Spleen (tissue), 11 donors: ENCODE data around the gene FLT1. TPM values are rescaled to one million over a fixed set of nuclear protein-coding genes. Genes with fewer than 3 reads are reported as not detected.

ENCODE experiments used
- DNase-seq: peaks from one replicate; pipeline ENCODE4 v3.0.0-alpha.2; 2020
- H3K27ac ChIP-seq, 8 donors: fragments of 200-600 bp; sonication (generic) in 7 of 8; 1 replicate in 4 of 8; 2 replicates in 4 of 8; pipeline versions ENCODE4 v1.5.0 to v1.8.0; 2016 to 2021; ENCODE audit warnings: inconsistent platforms in 4 of 8, mild to moderate bottlenecking in 4 of 8, moderate library complexity in 1 of 8
- H3K27me3 ChIP-seq, 7 donors: fragments of 200-600 bp; sonication (generic) in 6 of 7; replicated peaks in 1 of 7; 1 replicate in 4 of 7; 2 replicates in 3 of 7; pipeline versions ENCODE4 v1.5.0 to v1.8.0; 2016 to 2021; ENCODE audit warnings: inconsistent platforms in 3 of 7, mild to moderate bottlenecking in 1 of 7
- H3K36me3 ChIP-seq, 6 donors: fragments of 200-600 bp; sonication (generic) in 5 of 6; 1 replicate in 4 of 6; 2 replicates in 2 of 6; pipeline versions ENCODE4 v1.5.0 to v1.8.0; 2016 to 2021; ENCODE audit warnings: inconsistent platforms in 2 of 6
- H3K4me1 ChIP-seq, 6 donors: fragments of 200-600 bp; sonication (generic) in 5 of 6; 1 replicate in 3 of 6; 2 replicates in 3 of 6; pipeline versions ENCODE4 v1.5.0 to v1.8.0; 2016 to 2021; ENCODE audit warnings: inconsistent platforms in 3 of 6
- H3K4me3 ChIP-seq, 8 donors: fragments of 200-600 bp; sonication (generic) in 7 of 8; 1 replicate in 4 of 8; 2 replicates in 4 of 8; pipeline versions ENCODE4 v1.5.0 to v1.8.0; 2016 to 2021; ENCODE audit warnings: inconsistent platforms in 4 of 8, mild to moderate bottlenecking in 4 of 8, moderate library complexity in 2 of 8
- H3K9me3 ChIP-seq, 8 donors: fragments of 200-600 bp; sonication (generic) in 7 of 8; 1 replicate in 4 of 8; 2 replicates in 4 of 8; pipeline versions ENCODE4 v1.5.0 to v1.8.0; 2016 to 2021; ENCODE audit warnings: inconsistent platforms in 4 of 8
- CTCF ChIP-seq, 11 experiments: fragments of 200-600 bp in 7 of 11; fragments of 450-650 bp in 4 of 11; sonication (generic) in 4 of 11; IDR thresholded peaks in 8 of 11; conservative IDR thresholded peaks in 3 of 11; 1 replicate in 7 of 11; 2 replicates in 4 of 11; pipeline versions ENCODE4 v1.4.0 to v1.8.0; 2016 to 2021; ENCODE audit warnings: antibody characterized with exemption in 11 of 11, inconsistent platforms in 4 of 11, mild to moderate bottlenecking in 1 of 11
- POLR2A ChIP-seq, 3 donors: fragments of 450-650 bp; IDR thresholded peaks; one replicate each; pipeline ENCODE4 v1.5.1; 2017; ENCODE audit warnings: antibody characterized with exemption in 3 of 3, mild to moderate bottlenecking in 1 of 3
- POLR2AphosphoS5 ChIP-seq, 3 donors: sonication (generic); formaldehyde crosslinking; IDR thresholded peaks; one replicate each; pipeline ENCODE4 v1.5.1; 2017; ENCODE audit warnings: antibody characterized with exemption in 3 of 3
- WGBS, 5 donors: extraction: QIAGEN DNeasy Blood & Tissue Kit in 3 of 5; methylation state at CpG; one replicate each; pipeline versions ENCODE4 v1.1.5 to v1.1.7; 2013 to 2018; 5-methylcytosine and 5-hydroxymethylcytosine counted together
- intact Hi-C: fragments of 100-400 bp; cut with DNase I; formaldehyde crosslinking; loops from one replicate; pipeline ENCODE4 v1.15.0; 2023; ENCODE audit warnings: low total_unique reads
- polyA plus RNA-seq, 3 donors: library from polyadenylated mRNA; stranded (reverse); fragments of 200-250 nt; gene quantifications; one replicate each; pipeline ENCODE4 v1.2.1, GENCODE V29; 2013
- total RNA-seq, 7 donors: library from RNA; depleted of rRNA in 3 of 7; stranded (reverse); fragments of >200 nt in 3 of 7; fragmentation: NEBNext Ultra II Directional in 4 of 7; extraction: Animal tissue kit (Norgen Biotek cat#: 25700) in 4 of 7; gene quantifications; one replicate each; pipeline versions ENCODE4 v1.1.0 to v1.2.1, GENCODE V29; 2016 to 2021
- donor health status: healthy with polysubstance abuse.
- donor health status: DM: no; HTN: no; CAD: no; lungs with moderate emphysema.
- donor health status: DM: no; HTN: no; CAD: no.
- donor health status: Bipolar disorder and iron deficiency.
- donor health status: healthy.
- donor health status: DM: no; HTN: no; CAD: no.
- donor health status: DM: yes; HTN: yes; CAD: no.

The FLT1 gene
- total and polyA plus RNA-seq, 10 donors = 1.2 to 70.6 (median 55.4) TPM

- H3K27me3 ChIP-seq = no peaks in the 10 kb centered on the region
- no peaks in the 10 kb centered on the region for H3K9me3 ChIP-seq
- H3K4me3 ChIP-seq = no peak overlapping the region
- 78 to 97% (median 82%) methylated on average over 5 to 6 of the region's 6 CpGs for WGBS, 5 donors
- H3K4me1 ChIP-seq = no peaks in the 10 kb centered on the region
- intact Hi-C loops = no loop called here
- H3K27ac ChIP-seq = no peak overlapping the region
- TF ChIP-seq POLR2A (IDR thresholded peaks at IDR 0.05) (no peak), CTCF (IDR thresholded peaks at IDR 0.05 in 8 of 11, conservative IDR thresholded peaks at IDR 0.05 in 3 of 11) (no peak), POLR2AphosphoS5 (IDR thresholded peaks at IDR 0.05) (no peak)
- no peak for DNase-seq
- H3K36me3 ChIP-seq = no peaks in the 10 kb centered on the region
These were observed 156.2 kb downstream of the FLT1 start for GRCh38 chr13:28338742-28339141.

GRCh38 chr13:28338006-28338574 lies 156.8 kb downstream of the FLT1 start:
- TF ChIP-seq POLR2A (IDR thresholded peaks at IDR 0.05) (no peak), CTCF (IDR thresholded peaks at IDR 0.05 in 8 of 11, conservative IDR thresholded peaks at IDR 0.05 in 3 of 11) (no peak), POLR2AphosphoS5 (IDR thresholded peaks at IDR 0.05) (no peak)
- no peak for DNase-seq
- no peaks in the 10 kb centered on the region for H3K4me1 ChIP-seq
- H3K27me3 ChIP-seq = no peaks in the 10 kb centered on the region
- intact Hi-C loops = no loop called here
- no peak overlapping the region for H3K4me3 ChIP-seq
- no peak overlapping the region for H3K27ac ChIP-seq
- 83 to 91% (median 87%) methylated on average over 4 of the region's 4 CpGs for WGBS, 5 donors
- H3K9me3 ChIP-seq = no peaks in the 10 kb centered on the region
- no peaks in the 10 kb centered on the region for H3K36me3 ChIP-seq

GRCh38 chr13:28337166-28338005 lies 157.5 kb downstream of the FLT1 start:
- DNase-seq = no peak
- no peaks in the 10 kb centered on the region for H3K9me3 ChIP-seq
- H3K4me1 ChIP-seq = no peaks in the 10 kb centered on the region
- no peak for TF ChIP-seq CTCF (IDR thresholded peaks at IDR 0.05 in 8 of 11, conservative IDR thresholded peaks at IDR 0.05 in 3 of 11)
- TF ChIP-seq POLR2A (IDR thresholded peaks at IDR 0.05) = no peak
- no peaks in the 10 kb centered on the region for H3K27me3 ChIP-seq
- intact Hi-C loops = no loop called here
- peaks cover 0 to 3% (median 0%) of the 10 kb centered on the region in 6 donors for H3K36me3 ChIP-seq
- no peak overlapping the region for H3K27ac ChIP-seq
- 53 to 77% (median 70%) methylated on average over 4 of the region's 4 CpGs for WGBS, 5 donors
- H3K4me3 ChIP-seq = no peak overlapping the region

- peaks cover 0 to 5% (median 0%) of the 10 kb centered on the region in 6 donors for H3K36me3 ChIP-seq
- intact Hi-C loops = no loop called here
- no peak overlapping the region for H3K4me3 ChIP-seq
- DNase-seq = no peak
- H3K4me1 ChIP-seq = no peaks in the 10 kb centered on the region
- no peaks in the 10 kb centered on the region for H3K9me3 ChIP-seq
- 45 to 84% (median 70%) methylated on average over 3 of the region's 3 CpGs for WGBS, 5 donors
- TF ChIP-seq POLR2A (IDR thresholded peaks at IDR 0.05) = no peak
- TF ChIP-seq POLR2AphosphoS5 (IDR thresholded peaks at IDR 0.05) = no peak
- no peak for TF ChIP-seq CTCF (IDR thresholded peaks at IDR 0.05 in 8 of 11, conservative IDR thresholded peaks at IDR 0.05 in 3 of 11)
- H3K27me3 ChIP-seq = no peaks in the 10 kb centered on the region
- no peak overlapping the region for H3K27ac ChIP-seq
These were observed 158.7 kb downstream of the FLT1 start for GRCh38 chr13:28336193-28336657.
